Thoracic aorta (tissue), 2 donors: ENCODE results near the gene MACF1. TPM values are rescaled to one million over a fixed set of nuclear protein-coding genes. Genes with fewer than 3 reads are reported as not detected.

ENCODE experiments used
- ATAC-seq: fragments of 150-250 bp; one replicate; pipeline ENCODE4 v1.8.0; 2017; ENCODE audit warnings: low read depth; ENCODE audit not compliant: insufficient number of reproducible peaks, low FRiP score
- DNase-seq: peaks from one replicate; pipeline ENCODE4 v3.0.0-alpha.2; 2020; ENCODE audit warnings: low spot score
- H3K27ac ChIP-seq, 2 donors: fragments of 200-600 bp; sonication (generic); 1 replicate in 1 of 2; 2 replicates in 1 of 2; pipeline ENCODE4 v1.5.1; 2016; ENCODE audit warnings: mild to moderate bottlenecking in 2 of 2, moderate library complexity in 2 of 2
- H3K27me3 ChIP-seq: fragments of 200-600 bp; sonication (generic); replicated peaks from 2 replicates; pipeline ENCODE4 v1.6.0; 2016; ENCODE audit warnings: mild to moderate bottlenecking; ENCODE audit not compliant: insufficient read depth
- H3K36me3 ChIP-seq: fragments of 200-600 bp; sonication (generic); one replicate; pipeline ENCODE4 v1.5.1; 2016
- H3K4me1 ChIP-seq, 2 donors: fragments of 200-600 bp; sonication (generic); 1 replicate in 1 of 2; 2 replicates in 1 of 2; pipeline versions ENCODE4 v1.5.1 to v1.6.0; 2016; ENCODE audit warnings: low read depth in 2 of 2, mild to moderate bottlenecking in 1 of 2; ENCODE audit not compliant: control insufficient read depth in 1 of 2
- H3K4me3 ChIP-seq: fragments of 200-600 bp; sonication (generic); 2 replicates; pipeline ENCODE4 v1.5.1; 2016; ENCODE audit warnings: mild to moderate bottlenecking
- H3K9me3 ChIP-seq: fragments of 200-600 bp; sonication (generic); 2 replicates; pipeline ENCODE4 v1.5.1; 2016
- CTCF ChIP-seq: fragments of 200-600 bp; sonication (generic); IDR thresholded peaks from one replicate; pipeline ENCODE4 v1.5.1; 2019; ENCODE audit warnings: antibody characterized with exemption
- total RNA-seq, 2 donors: library from RNA; depleted of rRNA; stranded (reverse); fragments of >200 nt; gene quantifications; one replicate each; pipeline versions ENCODE4 v1.1.0 to v1.2.3, GENCODE V29; 2016

Gene MACF1
- total RNA-seq, 2 donors from 2014 or later: 604 to 650 TPM

GRCh38 chr1:39342776-39343175 is 138.3 kb downstream of the MACF1 start:
- Histone ChIP-seq H3K36me3 (peaks cover 54% of the 10 kb centered on the region), H3K27ac (no peak overlapping the region), H3K4me3 (no peak overlapping the region), H3K27me3 (no peaks in the 10 kb centered on the region), H3K4me1 (no peaks in the 10 kb centered on the region), H3K9me3 (no peaks in the 10 kb centered on the region)
- ATAC-seq (no peak), DNase-seq (no peak)
- no peak for TF ChIP-seq CTCF

GRCh38 chr1:39344394-39345154 is 140.1 kb downstream of the MACF1 start:
- H3K4me1 ChIP-seq: no peaks in the 10 kb centered on the region
- ATAC-seq: no peak
- no peak for TF ChIP-seq CTCF
- no peak overlapping the region for H3K27ac ChIP-seq
- H3K9me3 ChIP-seq: no peaks in the 10 kb centered on the region
- peaks cover 50% of the 10 kb centered on the region for H3K36me3 ChIP-seq
- no peak overlapping the region for H3K4me3 ChIP-seq
- no peaks in the 10 kb centered on the region for H3K27me3 ChIP-seq
- DNase-seq: no peak

GRCh38 chr1:39346872-39347271 is 142.4 kb downstream of the MACF1 start:
- H3K27me3 ChIP-seq: no peaks in the 10 kb centered on the region
- no peak for ATAC-seq
- no peak for TF ChIP-seq CTCF
- no peak for DNase-seq
- peaks cover 53% of the 10 kb centered on the region for H3K36me3 ChIP-seq
- H3K4me1 ChIP-seq: no peaks in the 10 kb centered on the region
- H3K27ac ChIP-seq: no peak overlapping the region
- no peak overlapping the region for H3K4me3 ChIP-seq
- no peaks in the 10 kb centered on the region for H3K9me3 ChIP-seq

GRCh38 chr1:39348278-39348677 is 143.8 kb downstream of the MACF1 start:
- ATAC-seq (no peak), DNase-seq (no peak)
- Histone ChIP-seq H3K27me3 (no peaks in the 10 kb centered on the region), H3K4me1 (no peaks in the 10 kb centered on the region), H3K9me3 (no peaks in the 10 kb centered on the region), H3K36me3 (peaks cover 56% of the 10 kb centered on the region), H3K4me3 (no peak overlapping the region), H3K27ac (no peak overlapping the region)
- no peak for TF ChIP-seq CTCF

DNA sequence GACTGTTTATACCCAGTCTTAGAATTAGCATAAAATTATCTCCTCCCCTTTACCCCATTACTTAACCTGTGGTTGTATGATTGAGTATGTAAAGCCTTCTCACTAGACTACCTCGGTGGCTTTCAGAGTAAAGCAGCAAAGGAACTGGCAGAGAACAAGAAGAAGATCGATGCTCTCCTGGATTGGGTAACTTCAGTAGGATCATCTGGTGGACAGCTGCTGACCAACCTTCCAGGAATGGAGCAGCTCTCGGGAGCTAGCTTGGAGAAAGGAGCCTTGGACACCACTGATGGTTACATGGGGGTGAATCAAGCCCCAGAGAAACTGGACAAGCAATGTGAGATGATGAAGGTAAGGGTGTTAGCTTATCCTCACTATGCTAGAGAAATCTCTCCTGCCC is 148.4 kb downstream of the MACF1 start:
- no peak for DNase-seq
- H3K36me3 ChIP-seq: peaks cover 80% of the 10 kb centered on the region
- H3K4me3 ChIP-seq: no peak overlapping the region
- ATAC-seq: no peak
- H3K27ac ChIP-seq: no peak overlapping the region
- H3K9me3 ChIP-seq: no peaks in the 10 kb centered on the region
- H3K4me1 ChIP-seq: no peaks in the 10 kb centered on the region
- no peaks in the 10 kb centered on the region for H3K27me3 ChIP-seq
- no peak for TF ChIP-seq CTCF
